Forelimb muscle (tissue), 1 donor: ENCODE data around the gene ACTR3. TPM values are rescaled to one million over a fixed set of nuclear protein-coding genes. Genes with fewer than 3 reads are reported as not detected.
"Not testable (repeated sequence)": the region's sequence is repeated elsewhere in the genome, so short reads cannot be mapped to it uniquely, and the experiment has no call there.

Source experiments
- DNase-seq: peaks from one replicate; pipeline ENCODE4 v3.0.0-alpha.2; 2013; ENCODE audit warnings: low read depth
- polyA plus RNA-seq: library from polyadenylated mRNA; unstranded; fragments of 120-200 nt; gene quantifications from one replicate; pipeline ENCODE4 v1.2.1, GENCODE V29; 2013; ENCODE audit not compliant: insufficient read length

ACTR3 gene
- polyA plus RNA-seq, 1 donor: 101 TPM

GRCh38 chr2:113905886-113906285 is 16.0 kb downstream of the ACTR3 start:
- no peak for DNase-seq

GRCh38 chr2:113906647-113907046 is 16.8 kb downstream of the ACTR3 start:
- no peak for DNase-seq

GRCh38 chr2:113907297-113907696 is 17.4 kb downstream of the ACTR3 start:
- DNase-seq: no peak

- DNase-seq: no peak
Observed at GRCh38 chr2:113910110-113910717, 20.3 kb downstream of the ACTR3 start.

DNA sequence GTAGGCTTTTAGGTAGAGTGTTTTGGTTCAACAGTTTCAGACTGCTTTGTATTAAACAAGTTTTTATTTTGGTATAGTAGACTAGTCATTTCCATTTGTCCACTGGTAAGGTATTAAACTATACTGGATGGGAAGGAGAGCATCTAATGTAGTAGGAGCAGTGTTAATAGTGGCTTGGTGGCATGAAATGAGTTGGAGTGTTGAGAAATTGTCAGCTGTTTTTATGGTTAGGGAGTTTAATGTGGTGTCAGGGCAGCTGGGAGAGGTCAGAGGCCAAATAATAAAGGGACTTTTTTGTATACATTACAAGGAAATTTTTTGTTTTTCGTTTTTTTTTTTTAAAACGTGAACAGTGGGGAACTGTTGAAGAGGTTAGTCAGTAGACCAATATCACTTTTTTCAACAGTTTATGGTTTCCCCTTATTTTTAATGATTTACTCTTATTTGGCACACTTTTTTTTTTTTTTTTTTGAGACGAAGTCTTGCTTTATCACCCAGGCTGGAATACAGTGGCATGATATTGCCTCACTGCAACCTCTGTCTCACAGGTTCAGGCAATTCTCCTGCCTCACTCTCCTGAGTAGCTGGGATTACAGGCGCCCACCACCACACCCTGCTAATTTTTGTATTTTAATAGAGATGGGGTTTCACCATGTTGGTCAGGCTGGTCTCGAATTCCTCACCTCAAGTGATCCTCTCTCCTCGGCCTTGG is 21.2 kb downstream of the ACTR3 start:
- DNase-seq: no peak

GRCh38 chr2:113915082-113915819 is 25.4 kb downstream of the ACTR3 start:
- DNase-seq: no peak

- no peak for DNase-seq
Observed at GRCh38 chr2:113918229-113918628, 28.3 kb downstream of the ACTR3 start.

GRCh38 chr2:113920996-113921395 is 31.1 kb downstream of the ACTR3 start:
- no peak for DNase-seq

GRCh38 chr2:113922335-113922734 is 32.4 kb downstream of the ACTR3 start:
- DNase-seq: no peak

- no peak for DNase-seq
Observed at GRCh38 chr2:113922784-113923183, 32.9 kb downstream of the ACTR3 start.

GRCh38 chr2:113925884-113926283 is 36.0 kb downstream of the ACTR3 start:
- no peak for DNase-seq

GRCh38 chr2:113926314-113926713 is 36.4 kb downstream of the ACTR3 start:
- DNase-seq: no peak

GRCh38 chr2:113930448-113930847 is 40.6 kb downstream of the ACTR3 start:
- no peak for DNase-seq

DNA sequence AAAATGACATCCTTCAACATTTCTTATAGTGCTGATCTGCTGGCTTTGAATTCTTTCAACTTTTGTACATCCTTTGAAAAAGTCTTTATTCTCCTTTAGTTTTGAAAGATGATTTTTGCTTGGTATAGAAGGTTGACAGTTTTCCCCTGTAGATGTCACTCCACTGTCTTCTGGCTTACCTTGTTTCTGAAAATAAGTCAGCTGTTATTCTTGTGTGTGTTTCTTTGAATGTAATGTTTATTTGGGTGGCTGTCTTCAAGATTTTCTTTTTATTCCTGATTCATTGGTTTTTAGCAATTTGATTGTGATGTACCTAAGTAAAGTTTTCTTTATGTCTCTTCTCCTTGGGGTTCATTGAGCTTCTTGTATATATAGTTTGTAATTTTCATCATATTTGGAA is 47.6 kb downstream of the ACTR3 start:
- DNase-seq: no peak

- no peak for DNase-seq
Observed at GRCh38 chr2:113940891-113941290, 51.0 kb downstream of the ACTR3 start.

DNA sequence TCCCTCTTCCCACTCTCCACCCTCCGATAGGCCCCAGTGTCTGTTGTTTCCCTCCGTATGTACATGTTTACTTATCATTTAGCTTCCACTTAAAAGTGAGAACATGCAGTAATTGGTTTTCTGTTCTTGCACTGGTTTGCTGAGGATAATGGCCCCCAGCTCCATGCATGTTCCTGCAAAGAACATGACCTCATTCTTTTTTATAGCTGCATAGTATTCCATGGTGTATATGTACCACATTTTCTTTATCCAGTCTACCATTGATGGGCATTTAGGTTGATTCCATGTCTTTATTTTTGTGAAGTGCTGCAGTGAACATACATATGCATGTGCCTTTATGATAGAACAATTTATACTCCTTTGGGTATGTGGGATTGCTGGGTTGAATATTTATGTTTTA is 55.9 kb downstream of the ACTR3 start:
- not testable (repeated sequence) for DNase-seq

- not testable (repeated sequence) for DNase-seq
Observed at GRCh38 chr2:113950906-113951305, 61.0 kb downstream of the ACTR3 start.

DNA sequence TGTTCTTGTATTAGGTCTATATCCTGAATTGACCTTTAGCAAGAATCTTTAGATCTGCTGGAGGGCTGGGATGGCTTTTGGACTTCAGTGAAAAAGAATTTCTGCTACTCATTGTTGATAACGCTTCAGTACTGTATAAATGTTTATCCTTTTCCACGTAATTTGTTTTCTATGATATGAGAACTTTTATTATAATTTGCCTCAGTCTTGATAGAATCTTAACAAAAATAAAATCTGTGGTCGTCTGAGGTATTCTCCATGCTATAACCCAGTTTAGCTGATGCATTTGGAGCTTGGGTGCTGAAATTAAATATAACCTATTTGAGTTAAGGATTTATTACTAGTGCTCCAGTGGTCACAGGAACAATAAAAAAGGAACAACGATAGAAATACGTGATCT is 71.1 kb downstream of the ACTR3 start:
- no peak for DNase-seq

- no peak for DNase-seq
Observed at GRCh38 chr2:113962692-113963480, 73.0 kb downstream of the ACTR3 start.

GRCh38 chr2:113963965-113964364 is 74.1 kb downstream of the ACTR3 start:
- DNase-seq: no peak

GRCh38 chr2:113964436-113964835 is 74.5 kb downstream of the ACTR3 start:
- no peak for DNase-seq

DNA sequence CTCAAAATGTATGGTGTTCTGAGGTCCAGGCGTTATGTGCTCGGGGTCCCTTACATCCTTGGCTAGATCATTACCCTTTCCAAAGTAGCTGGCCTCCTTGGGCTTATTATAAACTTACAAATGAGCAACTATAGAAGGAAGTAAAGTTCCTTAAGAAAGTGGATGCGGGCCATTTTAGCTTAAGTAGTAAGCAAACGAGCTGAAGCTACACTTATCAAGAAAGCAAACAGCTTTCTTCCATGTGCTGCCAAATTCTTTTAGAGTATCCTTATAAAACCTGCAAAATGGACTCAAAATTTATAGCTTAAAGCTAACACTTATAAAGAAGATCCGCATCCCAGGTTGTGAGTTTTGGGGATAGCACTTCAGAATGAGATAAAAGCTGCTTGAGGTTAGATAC is 75.3 kb downstream of the ACTR3 start:
- DNase-seq: no peak
